ENCODE results near the gene TMEM243. TPM values are rescaled to one million over a fixed set of nuclear protein-coding genes. Genes with fewer than 3 reads are reported as not detected.

The TMEM243 gene
- total RNA-seq, 1 donor from 2014 or later: 5.9 TPM

GRCh38 chr7:87148332-87148955 is 71.1 kb downstream of the TMEM243 start:
- ATAC-seq (no peak), DNase-seq (ENCODE audit: missing footprints) (no peak)
- intact Hi-C loops (cut with DNase I): loop anchor here (2.0 kb wide), 1 partner anchor 210 kb away; no protein-coding TSS in a partner anchor

GRCh38 chr7:87147500-87147899 is 72.0 kb downstream of the TMEM243 start:
- intact Hi-C loops (cut with DNase I): no loop called here
- ATAC-seq (no peak), DNase-seq (ENCODE audit: missing footprints) (no peak)

DNA sequence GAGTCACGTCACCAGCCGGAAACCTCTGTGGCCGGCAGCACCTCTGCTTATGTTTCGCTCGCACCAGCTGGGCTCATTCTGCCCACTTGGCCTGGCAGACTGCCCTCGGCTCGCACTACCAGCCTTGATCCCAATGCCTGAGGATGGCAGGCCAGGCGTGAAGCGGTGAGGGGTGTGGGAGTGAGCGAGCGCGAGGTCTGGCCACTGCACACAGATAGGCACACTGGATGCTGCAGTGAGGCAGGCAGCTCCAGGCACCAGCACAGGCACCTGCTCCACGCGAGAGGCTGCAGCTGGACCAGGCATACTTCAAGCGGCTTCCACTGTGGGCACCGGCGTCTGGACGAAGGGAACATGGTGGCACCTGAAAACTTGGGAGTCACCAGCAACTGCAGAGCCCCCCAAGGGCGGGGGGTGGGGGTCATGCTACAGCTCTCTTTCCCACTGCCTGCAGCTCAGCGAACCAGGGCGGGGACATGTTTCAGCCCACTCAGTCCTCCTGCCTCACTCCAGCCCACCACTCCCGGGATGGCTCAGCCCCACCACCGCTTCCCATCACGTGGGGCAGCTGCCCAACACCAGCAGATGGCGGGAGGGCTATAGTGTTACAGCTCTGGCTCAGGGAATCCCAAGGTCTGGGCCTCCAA is 72.7 kb downstream of the TMEM243 start:
- peak; percentile 62 for DNase-seq (ENCODE audit: missing footprints)
- no peak for ATAC-seq
- intact Hi-C loops (cut with DNase I): no loop called here

Other genes starting within 250 kb of the TMEM243 start
- gene ELAPOR2, start 160.1 kb downstream of the TMEM243 start, total RNA-seq: 6.4 TPM
- 22.1 TPM for gene DMTF1, start 67.3 kb downstream of the TMEM243 start, total RNA-seq
- 6.9 TPM for gene CROT, start 125.9 kb upstream of the TMEM243 start, total RNA-seq

All from Right ventricle myocardium inferior (tissue), 1 donor.